H9 (cell line): ENCODE results near the gene ENKD1. TPM values are rescaled to one million over a fixed set of nuclear protein-coding genes. Genes with fewer than 3 reads are reported as not detected.

Experiments used
- DNase-seq: peaks from one replicate; pipeline ENCODE4 v3.0.0-alpha.2; 2017
- H2AFZ ChIP-seq: one replicate; pipeline ENCODE4 v1.6.1; 2013; ENCODE audit warnings: mild to moderate bottlenecking, low read length, control low read depth, moderate library complexity
- H2AK5ac ChIP-seq: 2 replicates; pipeline ENCODE4 v1.6.1; 2013; ENCODE audit warnings: low read length, control low read depth, mixed read lengths; ENCODE audit not compliant: insufficient read length
- H2BK120ac ChIP-seq: one replicate; pipeline ENCODE4 v1.6.1; 2013; ENCODE audit warnings: low read depth, mild to moderate bottlenecking, low read length, control low read depth, inconsistent platforms; ENCODE audit not compliant: poor library complexity, severe bottlenecking
- H2BK12ac ChIP-seq: 2 replicates; pipeline ENCODE4 v1.6.1; 2013; ENCODE audit warnings: low read length, control low read depth, mixed read lengths, low read depth; ENCODE audit not compliant: insufficient read length
- H2BK15ac ChIP-seq: 2 replicates; pipeline ENCODE4 v1.6.1; 2013; ENCODE audit warnings: low read depth, low read length, control low read depth
- H2BK20ac ChIP-seq: one replicate; pipeline ENCODE4 v1.6.1; 2013; ENCODE audit warnings: low read depth, mild to moderate bottlenecking, low read length, control low read depth, inconsistent platforms; ENCODE audit not compliant: poor library complexity, severe bottlenecking
- H2BK5ac ChIP-seq: 2 replicates; pipeline ENCODE4 v1.6.1; 2013; ENCODE audit warnings: low read length, control low read depth, mixed read lengths; ENCODE audit not compliant: insufficient read length
- H3K14ac ChIP-seq: 2 replicates; pipeline ENCODE4 v1.6.1; 2013; ENCODE audit warnings: low read length, control low read depth; ENCODE audit not compliant: insufficient read depth
- H3K18ac ChIP-seq: 2 replicates; pipeline ENCODE4 v1.6.1; 2013; ENCODE audit warnings: low read depth, mild to moderate bottlenecking, mixed read lengths, low read length, control low read depth; ENCODE audit not compliant: insufficient read length
- H3K23ac ChIP-seq: 2 replicates; pipeline ENCODE4 v1.6.1; 2013; ENCODE audit warnings: low read length, control low read depth, mixed read lengths, low read depth; ENCODE audit not compliant: insufficient read length
- H3K23me2 ChIP-seq: 2 replicates; pipeline ENCODE4 v1.6.1; 2013; ENCODE audit warnings: low read depth, mild to moderate bottlenecking, mixed read lengths, low read length, control low read depth; ENCODE audit not compliant: insufficient read length, poor library complexity, severe bottlenecking
- H3K27ac ChIP-seq: 2 replicates; pipeline ENCODE4 v1.5.1; 2013; ENCODE audit warnings: low read length, control low read depth, mixed read lengths, low read depth; ENCODE audit not compliant: insufficient read length
- H3K27me3 ChIP-seq: 2 replicates; pipeline ENCODE4 v1.6.1; 2013; ENCODE audit warnings: low read length, control low read depth, inconsistent platforms; ENCODE audit not compliant: insufficient read depth
- H3K4ac ChIP-seq: 2 replicates; pipeline ENCODE4 v1.6.1; 2013; ENCODE audit warnings: low read depth, mild to moderate bottlenecking, control low read depth, inconsistent platforms, low read length, moderate library complexity
- H3K4me1 ChIP-seq: 2 replicates; pipeline ENCODE4 v1.6.1; 2013; ENCODE audit warnings: low read length, control low read depth, inconsistent platforms; ENCODE audit not compliant: insufficient read depth
- H3K4me2 ChIP-seq: 2 replicates; pipeline ENCODE4 v1.6.1; 2013; ENCODE audit warnings: low read length, control low read depth, mixed read lengths; ENCODE audit not compliant: insufficient read length, insufficient read depth
- H3K56ac ChIP-seq: 2 replicates; pipeline ENCODE4 v1.6.1; 2013; ENCODE audit warnings: low read depth, mild to moderate bottlenecking, mixed read lengths, low read length, control low read depth; ENCODE audit not compliant: insufficient read length
- H3K79me1 ChIP-seq: 2 replicates; pipeline ENCODE4 v1.6.1; 2013; ENCODE audit warnings: low read depth, mild to moderate bottlenecking, moderate library complexity, low read length, control low read depth, inconsistent platforms; ENCODE audit not compliant: insufficient read depth, poor library complexity, severe bottlenecking
- H3K79me2 ChIP-seq: 2 replicates; pipeline ENCODE4 v1.6.1; 2013; ENCODE audit warnings: low read length, control low read depth, inconsistent platforms; ENCODE audit not compliant: insufficient read depth
- H3K9ac ChIP-seq: 2 replicates; pipeline ENCODE4 v1.6.1; 2013; ENCODE audit warnings: low read length, control low read depth, mixed read lengths; ENCODE audit not compliant: insufficient read length; ENCODE audit errors: extremely low read depth
- H3K9me3 ChIP-seq: one replicate; pipeline ENCODE4 v1.6.1; 2013; ENCODE audit warnings: low read depth, low read length, inconsistent platforms; ENCODE audit not compliant: control insufficient read depth
- H3T11ph ChIP-seq: one replicate; pipeline ENCODE4 v1.6.1; 2013; ENCODE audit warnings: mild to moderate bottlenecking, low read length, control low read depth, inconsistent platforms
- H4K20me1 ChIP-seq: one replicate; pipeline ENCODE4 v1.6.1; 2013; ENCODE audit not compliant: control insufficient read depth, insufficient read length, insufficient read depth
- H4K5ac ChIP-seq: 2 replicates; pipeline ENCODE4 v1.6.1; 2013; ENCODE audit warnings: low read depth, mild to moderate bottlenecking, mixed read lengths, low read length, control low read depth; ENCODE audit not compliant: insufficient read length
- H4K8ac ChIP-seq: replicated peaks from 2 replicates; pipeline ENCODE4 v1.6.1; 2013; ENCODE audit warnings: low read length, control low read depth, mixed read lengths, low read depth; ENCODE audit not compliant: insufficient read length
- H4K91ac ChIP-seq: 2 replicates; pipeline ENCODE4 v1.6.1; 2013; ENCODE audit warnings: low read depth, mild to moderate bottlenecking, moderate library complexity, mixed read lengths, low read length, control low read depth; ENCODE audit not compliant: insufficient read length
- H3K27ac Mint-ChIP-seq, 3 experiments: 2 replicates in 2 of 3; 3 replicates in 1 of 3; pipeline ENCODE4 v1.8.0; 2020 to 2021; ENCODE audit warnings: mixed read lengths in 3 of 3, mild to moderate bottlenecking in 1 of 3, moderate library complexity in 1 of 3
- H3K27me3 Mint-ChIP-seq: 2 replicates; pipeline ENCODE4 v1.8.0; 2021; ENCODE audit warnings: low read depth, mild to moderate bottlenecking, moderate library complexity, mixed read lengths
- H3K36me3 Mint-ChIP-seq, 3 experiments: 2 replicates in 2 of 3; 3 replicates in 1 of 3; pipeline ENCODE4 v1.8.0; 2020 to 2021; ENCODE audit warnings: low read depth in 3 of 3, mixed read lengths in 3 of 3; ENCODE audit not compliant: insufficient read depth in 1 of 3
- H3K4me1 Mint-ChIP-seq, 2 experiments: 2 replicates each; pipeline ENCODE4 v1.8.0; 2020; ENCODE audit warnings: mixed read lengths in 2 of 2
- H3K4me3 Mint-ChIP-seq, 2 experiments: 2 replicates in 1 of 2; 3 replicates in 1 of 2; pipeline ENCODE4 v1.8.0; 2020 to 2021; ENCODE audit warnings: mild to moderate bottlenecking in 2 of 2, mixed read lengths in 2 of 2, moderate library complexity in 1 of 2
- H3K9me3 Mint-ChIP-seq, 2 experiments: 2 replicates in 1 of 2; 3 replicates in 1 of 2; pipeline ENCODE4 v1.8.0; 2020; ENCODE audit warnings: mild to moderate bottlenecking in 2 of 2, mixed read lengths in 2 of 2, moderate library complexity in 1 of 2
- CTCF ChIP-seq: fragments of 200-600 bp; sonication (generic); conservative IDR thresholded peaks from 3 replicates; pipeline ENCODE4 v1.8.0; 2021; ENCODE audit warnings: antibody characterized with exemption, mild to moderate bottlenecking
- WGBS: extraction: QIAGEN DNeasy Blood & Tissue Kit; methylation state at CpG from one replicate; pipeline ENCODE4 v1.1.7; 2013; ENCODE audit warnings: missing lambda C conversion rate, low lambda C conversion rate, mixed read lengths; ENCODE audit not compliant: insufficient read length; ENCODE audit errors: extremely low coverage; 5-methylcytosine and 5-hydroxymethylcytosine counted together
- total RNA-seq: library from RNA; stranded (reverse); gene quantifications from 2 replicates; pipeline ENCODE4 v1.2.1, GENCODE V29; 2021

Gene ENKD1
- total RNA-seq, 1 experiment from 2014 or later, result 9.5 TPM

GRCh38 chr16:67651039-67651438, 15.5 kb downstream of the ENKD1 start:
- H3K27ac Mint-ChIP-seq, result no peak overlapping the region
- H2AFZ ChIP-seq, result no peak overlapping the region
- no peak overlapping the region for H3K14ac ChIP-seq
- no peaks in the 10 kb centered on the region; a peak in 1 of 5 replicates for H3K9me3 Mint-ChIP-seq
- H2AK5ac ChIP-seq, result no peak overlapping the region
- no peak overlapping the region for H3K56ac ChIP-seq
- H3K4me3 Mint-ChIP-seq, result no peak overlapping the region
- no peak overlapping the region for H4K8ac ChIP-seq
- no peak overlapping the region for H4K91ac ChIP-seq
- H2BK5ac ChIP-seq, result no peak overlapping the region
- H2BK15ac ChIP-seq, result no peak overlapping the region
- H3K4me1 Mint-ChIP-seq, result peaks cover 2 to 6% of the 10 kb centered on the region in 2 experiments; a peak in 3 of 4 replicates
- no peaks in the 10 kb centered on the region for H3K4me1 ChIP-seq
- no peak overlapping the region for H4K5ac ChIP-seq
- H3K79me2 ChIP-seq, result no peaks in the 10 kb centered on the region
- H2BK120ac ChIP-seq, result no peak overlapping the region
- H3K36me3 Mint-ChIP-seq, result peaks cover 12 to 41% (median 39%) of the 10 kb centered on the region in 3 experiments
- H4K20me1 ChIP-seq, result no peaks in the 10 kb centered on the region
- no peak for TF ChIP-seq CTCF
- H3K18ac ChIP-seq, result no peak overlapping the region
- no peak overlapping the region for H3K27ac ChIP-seq
- no peak overlapping the region for H3K4me2 ChIP-seq
- H3K9ac ChIP-seq, result no peak overlapping the region
- DNase-seq, result no peak
- no peaks in the 10 kb centered on the region for H3K79me1 ChIP-seq
- H3K27me3 Mint-ChIP-seq, result peaks cover 5% of the 10 kb centered on the region
- H3T11ph ChIP-seq, result no peak overlapping the region
- H3K9me3 ChIP-seq, result no peaks in the 10 kb centered on the region
- no peak overlapping the region for H2BK20ac ChIP-seq
- no peak overlapping the region for H2BK12ac ChIP-seq
- H3K23me2 ChIP-seq, result peaks cover 3% of the 10 kb centered on the region
- no peaks in the 10 kb centered on the region; the same call in 1 of the 2 replicates for H3K27me3 ChIP-seq
- no CpG with 5 or more reads among the region's 7 CpGs for WGBS
- H3K4ac ChIP-seq, result no peak overlapping the region
- no peak overlapping the region for H3K23ac ChIP-seq
